Heart right ventricle (tissue), 16 donors: ENCODE measurements around the gene PEAK1. TPM values are rescaled to one million over a fixed set of nuclear protein-coding genes. Genes with fewer than 3 reads are reported as not detected.

Experiments
- ATAC-seq, 8 donors: fragments of 200-7000 bp; cut with Tn5 transposase; one replicate each; pipeline ENCODE4 v1.9.1; 2020; ENCODE audit warnings: mild to moderate bottlenecking in 8 of 8, moderate library complexity in 8 of 8, moderate number of reproducible peaks in 1 of 8
- DNase-seq, 2 donors: peaks; one replicate each; pipeline ENCODE4 v3.0.0-alpha.2; 2020
- H3K27ac ChIP-seq, 10 donors: fragments of 200-600 bp; sonication (generic) in 2 of 10; one replicate each; pipeline versions ENCODE4 v1.5.0 to v1.8.0; 2020 to 2022; ENCODE audit warnings: mild to moderate bottlenecking in 3 of 10
- H3K27me3 ChIP-seq, 7 donors: fragments of 200-600 bp; one replicate each; pipeline ENCODE4 v1.8.0; 2021 to 2022; ENCODE audit warnings: mild to moderate bottlenecking in 2 of 7
- H3K36me3 ChIP-seq, 9 donors: fragments of 200-600 bp; sonication (generic) in 1 of 9; one replicate each; pipeline versions ENCODE4 v1.5.0 to v1.8.0; 2020 to 2022; ENCODE audit warnings: mild to moderate bottlenecking in 2 of 9
- H3K4me1 ChIP-seq, 9 donors: fragments of 200-600 bp; sonication (generic) in 1 of 9; one replicate each; pipeline versions ENCODE4 v1.5.0 to v1.8.0; 2020 to 2022; ENCODE audit warnings: mild to moderate bottlenecking in 4 of 9
- H3K4me3 ChIP-seq, 10 donors: fragments of 200-600 bp; sonication (generic) in 2 of 10; one replicate each; pipeline versions ENCODE4 v1.5.0 to v1.8.0; 2020 to 2022; ENCODE audit warnings: mild to moderate bottlenecking in 7 of 10, moderate library complexity in 2 of 10
- H3K9me3 ChIP-seq, 11 donors: fragments of 200-600 bp in 10 of 11; sonication (generic) in 2 of 11; one replicate each; pipeline versions ENCODE4 v1.5.0 to v1.8.0; 2013 to 2022; ENCODE audit warnings: mild to moderate bottlenecking in 2 of 11, control low read depth in 1 of 11, moderate library complexity in 1 of 11
- CTCF ChIP-seq, 9 donors: fragments of 200-600 bp; sonication (generic) in 2 of 9; IDR thresholded peaks; one replicate each; pipeline versions ENCODE4 v1.5.0 to v1.8.0; 2021 to 2022; ENCODE audit warnings: antibody characterized with exemption in 9 of 9, mild to moderate bottlenecking in 5 of 9, moderate library complexity in 1 of 9
- WGBS, 2 donors: extraction: QIAGEN DNeasy Blood & Tissue Kit; methylation state at CpG; one replicate each; pipeline ENCODE4 v1.1.7; 2013; ENCODE audit warnings: inconsistent platforms in 1 of 2; 5-methylcytosine and 5-hydroxymethylcytosine counted together
- intact Hi-C, 10 donors: fragments of 100-400 bp; cut with DNase I; formaldehyde crosslinking; loops; one replicate each; pipeline versions ENCODE4 v1.11.1 to v1.14.2; 2022
- polyA plus RNA-seq, 2 donors: library from polyadenylated mRNA; stranded (reverse); fragments of 200-250 nt; gene quantifications; one replicate each; pipeline ENCODE4 v1.2.3, GENCODE V29; 2013
- total RNA-seq, 10 donors: library from RNA; stranded (reverse); fragmentation: NEBNext Ultra II Directional in 3 of 10; extraction: Animal tissue kit (Norgen Biotek cat#: 25700) in 3 of 10; gene quantifications; one replicate each; pipeline versions ENCODE4 v1.2.1 to v1.2.4, GENCODE V29; 2021 to 2023
- donor health status: Arrhythmogenic right ventricular cardiomyopathy.
- donor health status: ischemic (EF 13 %, LVEDD 7.1; RV severe dilation, severe dysfunction).
- donor health status: healthy with polysubstance abuse.
- donor health status: DM: no; HTN: yes; CAD: no.
- donor health status: DM: no; HTN: no; CAD: no.
- donor health status: ischemic (EF 25% LVEDD 6.9; RV normal size, moderate dysfunction).
- donor health status: ischemic (EF 25% LVEDD 5.7; RV mildly dilated, moderate dysfunction).
- donor health status: healthy.
- donor health status: DM: yes; HTN: yes; CAD: no.
- donor health status: Ischemic cardiomyopathy.
- donor health status: ischemic (EF 35%, LVEDD 5.7; RV mildly dilated, moderate dysfunction).
- donor health status: nonischemic (EF 11% LVEDD 7.7; RV severe dilation, severe dysfunction).
- donor health status: DM: yes; HTN: yes; CAD: no.
- donor health status: PGD.
- donor health status: ischemic (EF 29% LVEDD 5.4; RV normal size, mild dysfunction).
- donor health status: nonischemic (EF 23%, LVEDD 6.1; RV moderate dilation, normal function).

PEAK1 gene
- total and polyA plus RNA-seq, 12 donors, result 7.0 to 146 (median 90.8) TPM

GRCh38 chr15:77457191-77457904 lies 37.4 kb upstream of the PEAK1 start:
- Histone ChIP-seq H3K27me3 (no peaks in the 10 kb centered on the region), H3K4me3 (no peak overlapping the region), H3K27ac (peak overlapping the region in 6 of 10 donors; percentile 18 to 77 (median 70)), H3K4me1 (peaks cover 8 to 81% (median 55%) of the 10 kb centered on the region in 9 donors), H3K9me3 (no peaks in the 10 kb centered on the region), H3K36me3 (peaks cover 0 to 27% (median 4%) of the 10 kb centered on the region in 9 donors)
- no peak for TF ChIP-seq CTCF (IDR thresholded peaks at IDR 0.05)
- ATAC-seq, result no peak
- 38 to 63% methylated on average over 5 of the region's 5 CpGs for WGBS, 2 donors
- intact Hi-C loops, result no loop called here
- no peak for DNase-seq

- intact Hi-C loops, result no loop called here
- WGBS, 2 donors, result 95% methylated on average over 1 of the region's 1 CpG
Observed at GRCh38 chr15:77456746-77457145, 36.8 kb upstream of the PEAK1 start.

GRCh38 chr15:77455696-77456321 lies 35.9 kb upstream of the PEAK1 start:
- Histone ChIP-seq H3K27me3 (no peaks in the 10 kb centered on the region), H3K4me3 (no peak overlapping the region), H3K4me1 (peaks cover 8 to 66% (median 51%) of the 10 kb centered on the region in 9 donors), H3K27ac (peak overlapping the region; percentile 18 to 79 (median 69)), H3K36me3 (peaks cover 0 to 26% (median 4%) of the 10 kb centered on the region in 9 donors), H3K9me3 (no peaks in the 10 kb centered on the region)
- DNase-seq, result peak in 1 of 2 donors; percentile 40
- no peak for TF ChIP-seq CTCF (IDR thresholded peaks at IDR 0.05)
- WGBS, 2 donors, result 17 to 25% methylated on average over 3 of the region's 3 CpGs
- intact Hi-C loops, result no loop called here
- peak; percentile 69 to 90 (median 83) for ATAC-seq

More at GRCh38 chr15:77456746-77457145, 36.8 kb upstream of the PEAK1 start:
- ATAC-seq (no peak), DNase-seq (no peak)
- no peak for TF ChIP-seq CTCF (IDR thresholded peaks at IDR 0.05)
- Histone ChIP-seq H3K9me3 (no peaks in the 10 kb centered on the region), H3K27ac (peak overlapping the region in 8 of 10 donors; percentile 54 to 79 (median 70)), H3K36me3 (peaks cover 0 to 27% (median 4%) of the 10 kb centered on the region in 9 donors), H3K4me3 (no peak overlapping the region), H3K4me1 (peaks cover 8 to 75% (median 54%) of the 10 kb centered on the region in 9 donors), H3K27me3 (no peaks in the 10 kb centered on the region)

- peaks cover 0 to 21% (median 3%) of the 10 kb centered on the region in 9 donors for H3K36me3 ChIP-seq
- intact Hi-C loops, result no loop called here
- no peaks in the 10 kb centered on the region for H3K9me3 ChIP-seq
- H3K4me1 ChIP-seq, result peaks cover 8 to 63% (median 51%) of the 10 kb centered on the region in 9 donors
- H3K4me3 ChIP-seq, result no peak overlapping the region
- H3K27me3 ChIP-seq, result no peaks in the 10 kb centered on the region
- no peak for TF ChIP-seq CTCF (IDR thresholded peaks at IDR 0.05)
- H3K27ac ChIP-seq, result peak overlapping the region in 9 of 10 donors; percentile 18 to 77 (median 69)
- DNase-seq (no peak), ATAC-seq (no peak)
Observed at GRCh38 chr15:77454951-77455350, 35.0 kb upstream of the PEAK1 start.
